Measurements from ENCODE around the gene SIPA1L2.

GRCh38 chr1:232676307-232676706 is 46.4 kb upstream of the SIPA1L2 start:
- no peak for TF ChIP-seq EZH2 (IDR thresholded peaks at IDR 0.05; ENCODE audit: insufficient read depth, poor library complexity, severe bottlenecking)
- no peak for TF ChIP-seq EZH2phosphoT487 (IDR thresholded peaks at IDR 0.05; ENCODE audit: insufficient read depth, low read depth)

Measured in GM23248 (cell line).